Measurements from ENCODE around the gene SEMA4D.

Gene SEMA4D

DNA sequence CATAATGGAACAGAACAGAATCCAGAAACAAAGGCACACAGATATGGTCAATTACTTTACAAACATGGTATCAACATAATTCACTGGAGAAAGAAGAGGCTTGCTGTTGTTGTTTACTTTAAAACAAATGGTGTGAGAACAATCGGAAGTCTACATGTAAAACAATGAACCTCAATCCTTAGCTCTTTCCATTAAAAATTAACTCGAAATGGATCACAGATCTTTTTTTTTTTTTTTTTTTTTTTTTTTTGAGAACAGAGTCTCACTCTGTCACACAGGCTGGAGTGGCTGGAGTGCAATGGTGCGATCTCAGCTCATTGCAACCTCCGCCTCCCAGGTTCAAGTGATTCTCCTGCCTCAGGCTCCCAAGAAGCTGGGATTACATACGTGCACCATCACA, 9.8 kb downstream of the SEMA4D start:
- TF ChIP-seq, protein P1, sequence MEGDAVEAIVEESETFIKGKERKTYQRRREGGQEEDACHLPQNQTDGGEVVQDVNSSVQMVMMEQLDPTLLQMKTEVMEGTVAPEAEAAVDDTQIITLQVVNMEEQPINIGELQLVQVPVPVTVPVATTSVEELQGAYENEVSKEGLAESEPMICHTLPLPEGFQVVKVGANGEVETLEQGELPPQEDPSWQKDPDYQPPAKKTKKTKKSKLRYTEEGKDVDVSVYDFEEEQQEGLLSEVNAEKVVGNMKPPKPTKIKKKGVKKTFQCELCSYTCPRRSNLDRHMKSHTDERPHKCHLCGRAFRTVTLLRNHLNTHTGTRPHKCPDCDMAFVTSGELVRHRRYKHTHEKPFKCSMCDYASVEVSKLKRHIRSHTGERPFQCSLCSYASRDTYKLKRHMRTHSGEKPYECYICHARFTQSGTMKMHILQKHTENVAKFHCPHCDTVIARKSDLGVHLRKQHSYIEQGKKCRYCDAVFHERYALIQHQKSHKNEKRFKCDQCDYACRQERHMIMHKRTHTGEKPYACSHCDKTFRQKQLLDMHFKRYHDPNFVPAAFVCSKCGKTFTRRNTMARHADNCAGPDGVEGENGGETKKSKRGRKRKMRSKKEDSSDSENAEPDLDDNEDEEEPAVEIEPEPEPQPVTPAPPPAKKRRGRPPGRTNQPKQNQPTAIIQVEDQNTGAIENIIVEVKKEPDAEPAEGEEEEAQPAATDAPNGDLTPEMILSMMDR (IDR thresholded peaks at IDR 0.05; ENCODE audit: control insufficient read depth, insufficient read depth, low read depth, low read length, missing control alignments) = no peak
- no peak overlapping the region for H3K4me3 ChIP-seq (ENCODE audit: control insufficient read depth, low read depth, low read length)
- DNase-seq (ENCODE audit: low read depth) = no peak

DNA sequence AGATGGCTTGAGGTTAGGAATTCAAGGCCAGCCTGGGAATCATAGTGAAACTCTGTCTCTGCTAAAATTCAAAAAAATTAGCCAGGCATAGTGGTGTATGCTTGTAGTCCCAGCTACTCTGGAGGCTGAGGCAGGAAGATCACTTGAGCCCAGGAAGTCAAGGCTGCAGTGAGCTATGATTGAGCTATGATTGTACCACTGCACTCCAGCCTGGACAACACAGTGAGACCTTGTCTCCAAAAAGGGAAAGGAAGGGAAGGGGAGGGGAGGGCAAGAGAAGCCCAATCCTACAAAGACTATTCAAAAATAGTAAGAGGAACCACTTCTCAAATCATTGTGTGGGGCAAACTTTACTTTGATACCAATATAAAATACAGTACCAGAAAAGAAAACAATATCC, 11.2 kb downstream of the SEMA4D start:
- no peak overlapping the region for H3K4me3 ChIP-seq (ENCODE audit: control insufficient read depth, low read depth, low read length)
- TF ChIP-seq, protein P1 (IDR thresholded peaks at IDR 0.05; ENCODE audit: control insufficient read depth, insufficient read depth, low read depth, low read length, missing control alignments) = no peak
- no peak for DNase-seq (ENCODE audit: low read depth)

DNA sequence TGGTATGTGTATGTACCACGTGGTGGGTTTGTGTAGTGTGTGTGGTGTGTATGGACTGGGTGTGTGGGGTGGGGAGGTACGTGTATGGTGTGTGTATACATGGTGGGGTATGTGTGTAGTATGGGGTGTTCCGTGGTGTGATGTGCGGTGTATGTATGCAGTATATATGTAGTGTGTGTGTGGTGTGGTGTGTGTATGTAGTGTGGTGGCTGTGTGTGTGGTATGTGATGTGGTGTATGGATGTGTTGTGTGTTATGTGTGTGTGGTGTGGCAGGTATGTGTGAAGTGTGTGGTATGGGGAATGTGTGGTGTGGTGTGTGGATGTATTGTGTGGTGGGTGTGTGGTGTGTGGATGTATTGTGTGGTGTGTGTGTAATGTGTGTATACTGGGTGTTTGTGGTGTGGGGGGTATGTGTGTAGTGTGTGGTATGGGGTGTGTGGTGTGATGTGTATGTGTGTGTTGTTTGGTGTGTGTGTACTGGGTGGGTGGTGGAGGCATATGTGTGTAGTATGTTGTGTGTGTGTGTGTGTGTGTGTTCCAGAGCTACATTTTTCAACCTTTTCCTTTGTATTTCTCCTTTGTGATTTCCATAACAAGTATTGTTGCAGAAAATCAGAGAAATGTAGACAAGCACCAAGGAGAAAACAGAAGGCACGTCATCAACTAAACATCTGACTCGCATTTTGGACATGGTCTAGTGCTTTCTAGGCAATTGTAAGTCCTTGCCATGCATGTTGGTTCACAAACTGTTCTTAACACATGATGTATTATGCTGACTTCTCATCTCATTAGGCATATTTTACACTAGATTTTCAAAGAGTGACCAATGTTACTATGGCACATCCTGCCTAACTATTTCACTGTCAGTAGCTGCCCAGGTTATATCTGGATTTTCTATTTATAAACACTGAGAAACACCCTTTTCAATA, 13.2 kb downstream of the SEMA4D start:
- TF ChIP-seq, protein P1 (IDR thresholded peaks at IDR 0.05; ENCODE audit: control insufficient read depth, insufficient read depth, low read depth, low read length, missing control alignments) = no peak
- no peak overlapping the region for H3K4me3 ChIP-seq (ENCODE audit: control insufficient read depth, low read depth, low read length)

DNA sequence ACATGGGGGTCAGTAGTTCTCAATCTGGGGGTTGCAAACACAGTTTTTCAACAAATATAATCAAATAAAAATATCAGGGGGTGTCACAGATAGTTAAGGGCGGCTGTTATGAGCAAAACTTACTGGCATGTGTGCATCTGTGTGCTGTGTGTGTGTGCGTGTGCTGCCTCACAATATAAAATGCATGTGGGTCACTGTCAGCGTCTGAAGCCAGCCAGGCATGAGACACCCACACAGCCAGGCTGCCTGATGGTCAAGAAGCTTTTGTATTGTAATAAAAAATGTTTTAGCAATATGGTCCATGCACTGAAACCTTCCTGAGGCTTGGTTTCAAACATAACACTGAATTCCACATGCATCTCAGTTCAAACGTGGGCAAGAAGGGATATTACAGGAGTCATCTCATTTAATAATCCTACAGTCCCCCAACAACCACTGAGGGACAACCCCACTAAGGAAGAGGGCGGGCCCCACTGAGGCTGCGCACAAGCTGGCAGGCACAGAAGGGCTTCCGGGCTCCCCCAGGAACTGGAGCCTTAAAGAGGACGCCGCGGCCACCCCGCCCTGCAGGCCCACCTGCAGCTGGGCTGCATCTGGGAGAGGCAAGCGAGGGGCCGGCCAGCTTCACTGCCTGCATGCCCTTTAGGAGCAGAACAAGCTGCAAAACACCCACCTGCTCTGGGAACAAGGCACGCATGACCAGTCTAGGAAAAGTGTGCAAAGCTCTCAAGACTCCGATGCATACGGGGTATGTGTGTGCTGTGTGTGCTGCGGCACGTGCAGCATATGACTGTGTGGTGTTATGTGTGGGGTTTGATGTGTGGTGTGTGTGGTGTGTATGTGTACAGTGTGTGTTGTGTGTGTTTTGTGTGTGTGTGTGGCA, 14.1 kb downstream of the SEMA4D start:
- no peak for DNase-seq (ENCODE audit: low read depth)
- H3K4me3 ChIP-seq (ENCODE audit: control insufficient read depth, low read depth, low read length) = no peak overlapping the region
- TF ChIP-seq, protein P1 (IDR thresholded peaks at IDR 0.05; ENCODE audit: control insufficient read depth, insufficient read depth, low read depth, low read length, missing control alignments) = no peak

More for the DNA sequence above, 13.2 kb downstream of the SEMA4D start:
- no peak for DNase-seq (ENCODE audit: low read depth)

DNA sequence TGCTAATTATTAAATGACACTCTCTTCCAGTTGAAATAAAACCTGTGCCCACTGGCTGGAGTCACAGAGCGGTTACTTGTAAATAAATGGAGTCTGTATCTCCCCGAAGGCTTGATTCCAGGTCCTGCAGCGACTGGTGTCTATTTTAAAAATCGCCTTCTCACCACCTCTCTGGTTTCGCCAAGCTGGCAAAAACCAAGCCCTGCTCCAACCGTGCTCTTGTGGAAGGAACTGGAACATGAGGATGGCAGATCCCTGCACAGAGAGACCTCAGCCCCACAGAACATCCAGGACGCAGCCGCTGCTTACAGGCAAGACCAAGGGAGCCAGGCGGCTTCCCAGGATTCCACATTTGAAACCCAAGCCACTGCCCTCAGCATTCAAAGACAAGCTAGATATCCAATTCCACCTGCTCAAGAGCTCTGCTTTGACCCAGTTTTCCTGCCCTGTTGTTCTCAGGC, 15.0 kb downstream of the SEMA4D start:
- no peak overlapping the region for H3K4me3 ChIP-seq (ENCODE audit: control insufficient read depth, low read depth, low read length)
- TF ChIP-seq, protein P1 (IDR thresholded peaks at IDR 0.05; ENCODE audit: control insufficient read depth, insufficient read depth, low read depth, low read length, missing control alignments) = no peak
- DNase-seq (ENCODE audit: low read depth) = no peak

DNA sequence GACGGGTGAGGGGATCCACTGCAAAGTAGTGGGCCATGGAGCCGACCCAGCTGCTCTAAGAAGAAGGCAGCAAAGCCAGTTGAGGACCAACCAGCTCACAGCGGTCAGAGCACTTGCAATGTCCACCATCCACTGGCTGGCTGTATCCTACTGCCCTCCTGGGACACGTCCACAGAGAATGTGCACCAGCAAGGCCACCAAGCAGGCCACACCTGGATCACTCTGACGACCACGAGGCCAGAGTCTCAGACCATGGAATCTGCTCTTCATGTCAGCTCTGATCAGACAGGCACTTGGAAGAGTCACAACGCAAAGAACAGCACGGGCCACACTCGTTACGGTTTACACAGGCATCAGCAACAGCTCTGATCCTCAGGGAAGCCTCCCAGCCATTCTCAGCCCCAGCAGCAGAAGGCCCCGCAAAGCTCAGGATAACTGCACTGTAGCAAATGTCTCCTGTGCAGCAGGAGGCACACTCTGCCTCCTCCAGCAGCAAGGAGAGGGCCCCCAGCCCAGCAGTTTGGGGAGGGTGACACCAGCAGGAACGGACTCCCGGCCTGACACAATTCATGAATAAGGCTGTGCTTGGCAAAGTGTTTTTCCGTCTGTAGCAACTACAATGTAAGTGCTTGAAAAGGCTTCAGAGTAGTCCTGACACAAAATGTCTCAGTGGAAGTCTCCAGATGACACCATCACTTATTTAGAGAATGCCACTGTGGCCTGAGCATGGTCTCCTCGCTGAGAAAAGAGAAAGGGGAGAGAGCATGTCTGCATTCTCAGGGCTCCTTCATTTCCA, 15.7 kb downstream of the SEMA4D start:
- H3K4me3 ChIP-seq (ENCODE audit: control insufficient read depth, low read depth, low read length) = no peak overlapping the region
- TF ChIP-seq, protein P1 (IDR thresholded peaks at IDR 0.05; ENCODE audit: control insufficient read depth, insufficient read depth, low read depth, low read length, missing control alignments) = no peak
- DNase-seq (ENCODE audit: low read depth) = no peak

All from AG09309 (cell line).